ENCODE data around the gene NCKIPSD.

Gene NCKIPSD

DNA sequence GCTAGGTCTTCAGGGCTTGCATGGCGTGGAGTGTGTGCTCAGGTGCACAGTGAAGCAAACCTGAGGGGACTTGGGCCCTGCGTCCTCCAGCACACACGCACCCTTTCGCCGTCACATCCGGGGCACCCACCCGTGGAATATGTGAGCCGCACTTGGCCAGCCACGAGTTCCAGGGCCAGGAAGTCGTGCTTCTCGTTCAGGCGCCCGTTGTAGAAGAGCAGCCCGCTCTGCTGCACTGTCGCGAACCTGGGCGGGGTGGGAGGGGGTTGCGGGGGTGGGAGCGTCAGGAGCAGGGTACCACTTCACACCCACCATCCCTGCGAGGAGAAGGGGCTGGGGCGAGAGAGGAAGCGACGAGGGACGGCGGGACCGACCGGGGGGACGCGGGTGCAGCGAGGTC, 30.1 kb downstream of the NCKIPSD start:
- TF ChIP-seq, protein P1, sequence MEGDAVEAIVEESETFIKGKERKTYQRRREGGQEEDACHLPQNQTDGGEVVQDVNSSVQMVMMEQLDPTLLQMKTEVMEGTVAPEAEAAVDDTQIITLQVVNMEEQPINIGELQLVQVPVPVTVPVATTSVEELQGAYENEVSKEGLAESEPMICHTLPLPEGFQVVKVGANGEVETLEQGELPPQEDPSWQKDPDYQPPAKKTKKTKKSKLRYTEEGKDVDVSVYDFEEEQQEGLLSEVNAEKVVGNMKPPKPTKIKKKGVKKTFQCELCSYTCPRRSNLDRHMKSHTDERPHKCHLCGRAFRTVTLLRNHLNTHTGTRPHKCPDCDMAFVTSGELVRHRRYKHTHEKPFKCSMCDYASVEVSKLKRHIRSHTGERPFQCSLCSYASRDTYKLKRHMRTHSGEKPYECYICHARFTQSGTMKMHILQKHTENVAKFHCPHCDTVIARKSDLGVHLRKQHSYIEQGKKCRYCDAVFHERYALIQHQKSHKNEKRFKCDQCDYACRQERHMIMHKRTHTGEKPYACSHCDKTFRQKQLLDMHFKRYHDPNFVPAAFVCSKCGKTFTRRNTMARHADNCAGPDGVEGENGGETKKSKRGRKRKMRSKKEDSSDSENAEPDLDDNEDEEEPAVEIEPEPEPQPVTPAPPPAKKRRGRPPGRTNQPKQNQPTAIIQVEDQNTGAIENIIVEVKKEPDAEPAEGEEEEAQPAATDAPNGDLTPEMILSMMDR (IDR thresholded peaks at IDR 0.05; ENCODE audit: control insufficient read depth, extremely low read depth, insufficient read depth), result no peak
- H3K4me3 ChIP-seq (ENCODE audit: low read depth, low read length), result no peak overlapping the region
- DNase-seq (ENCODE audit: low read depth), result no peak

DNA sequence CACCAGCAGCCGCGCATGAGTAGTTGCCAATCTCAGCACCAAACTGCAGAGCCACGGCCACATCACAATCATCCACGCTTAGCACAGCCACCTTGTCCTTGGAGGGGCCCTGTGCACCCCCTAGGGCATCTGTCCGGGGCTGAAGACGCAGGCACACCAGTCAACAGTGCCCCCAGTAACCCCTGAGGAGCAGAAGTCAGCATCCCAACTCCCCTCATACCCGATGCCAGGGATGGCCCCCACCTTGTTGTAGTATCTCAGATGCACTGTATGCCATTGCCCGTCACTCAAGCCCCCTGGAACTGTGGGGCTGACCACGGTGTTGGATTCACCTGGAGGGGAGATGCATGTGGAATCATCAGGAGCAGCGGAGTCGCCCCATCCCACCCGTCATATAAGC, 30.7 kb downstream of the NCKIPSD start:
- no peak overlapping the region for H3K4me3 ChIP-seq (ENCODE audit: low read depth, low read length)
- no peak for DNase-seq (ENCODE audit: low read depth)
- TF ChIP-seq, protein P1 (IDR thresholded peaks at IDR 0.05; ENCODE audit: control insufficient read depth, extremely low read depth, insufficient read depth), result no peak

DNA sequence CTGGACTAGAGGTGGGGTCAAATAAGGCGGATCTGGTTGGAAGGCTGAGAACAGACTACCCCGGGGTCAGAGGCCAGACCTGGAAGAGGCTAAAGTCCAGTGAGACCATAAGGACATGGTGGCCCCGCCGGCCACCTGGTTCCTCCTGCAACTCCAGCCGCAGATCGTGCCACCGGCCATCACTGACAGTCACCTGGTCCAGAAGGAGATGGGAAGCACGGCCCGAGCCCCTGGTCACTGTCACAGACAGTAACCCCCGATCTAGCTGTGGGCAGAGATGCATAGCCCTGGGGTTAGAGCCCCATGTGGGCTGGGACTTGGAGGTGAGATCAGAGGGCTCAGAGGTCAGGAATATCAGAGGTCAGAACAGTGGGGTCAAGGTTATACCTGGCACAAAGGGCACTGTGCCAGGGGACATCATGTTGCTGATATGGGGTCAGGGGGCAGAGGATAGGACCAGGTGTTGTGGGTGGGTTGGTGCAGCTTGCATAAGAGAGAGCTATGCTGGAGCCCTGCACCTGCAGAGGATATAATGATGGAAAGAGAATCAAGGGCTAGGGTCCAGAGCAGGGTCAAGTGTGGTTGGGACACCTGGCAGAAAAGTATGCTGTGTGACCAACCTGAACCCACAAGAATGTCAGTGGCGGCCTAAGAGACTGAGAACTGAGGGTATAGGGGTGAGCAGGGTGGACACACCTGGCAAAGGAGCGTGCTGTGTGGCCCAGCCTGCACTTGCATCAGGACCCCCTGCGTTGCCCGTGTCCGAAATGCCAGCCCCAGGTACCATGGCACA, 32.6 kb downstream of the NCKIPSD start:
- H3K4me3 ChIP-seq (ENCODE audit: low read depth, low read length), result no peak overlapping the region
- DNase-seq (ENCODE audit: low read depth), result no peak
- TF ChIP-seq, protein P1 (IDR thresholded peaks at IDR 0.05; ENCODE audit: control insufficient read depth, extremely low read depth, insufficient read depth), result no peak

DNA sequence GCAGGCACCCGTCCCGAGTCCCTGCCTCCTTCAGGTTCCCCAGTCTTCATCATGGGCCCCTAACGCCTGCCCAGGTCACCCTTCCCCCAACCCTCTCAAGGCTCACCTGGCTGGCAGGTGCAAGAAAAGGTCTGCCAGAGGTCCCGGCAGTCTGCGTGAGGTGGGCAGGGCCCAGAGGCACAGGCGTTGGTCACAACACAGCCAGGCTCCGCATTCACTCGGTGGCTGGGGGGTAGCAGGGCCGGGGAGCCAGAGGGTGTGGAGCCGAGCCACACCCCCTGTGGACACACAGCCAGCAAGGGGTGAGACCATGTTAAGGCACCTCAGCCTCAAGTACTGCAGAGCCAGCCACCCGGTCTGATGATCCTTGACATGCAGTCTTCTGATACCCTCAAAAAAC, 33.9 kb downstream of the NCKIPSD start:
- DNase-seq (ENCODE audit: low read depth), result no peak
- TF ChIP-seq, protein P1 (IDR thresholded peaks at IDR 0.05; ENCODE audit: control insufficient read depth, extremely low read depth, insufficient read depth), result no peak
- no peak overlapping the region for H3K4me3 ChIP-seq (ENCODE audit: low read depth, low read length)

DNA sequence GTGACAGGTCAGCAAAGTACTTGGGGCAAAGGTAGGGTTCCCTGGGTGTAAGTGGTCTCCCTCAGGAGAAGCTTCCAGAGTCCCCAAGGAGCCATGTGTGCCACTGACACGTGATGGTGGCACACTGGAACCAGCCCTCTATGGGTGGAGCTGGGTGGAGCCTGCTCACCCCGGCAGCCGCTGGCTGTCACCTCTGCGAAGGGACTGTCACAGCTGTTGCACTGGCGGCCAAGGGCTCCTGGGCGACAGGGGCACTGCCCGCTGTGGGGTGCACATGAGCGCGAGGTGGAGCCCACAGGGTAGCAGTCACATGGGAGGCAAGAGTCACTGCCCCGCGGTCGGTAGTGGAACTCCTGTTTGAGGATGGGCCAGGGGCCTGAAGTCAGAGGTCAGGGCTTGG, 35.0 kb downstream of the NCKIPSD start:
- DNase-seq (ENCODE audit: low read depth), result no peak
- no peak overlapping the region for H3K4me3 ChIP-seq (ENCODE audit: low read depth, low read length)
- TF ChIP-seq, protein P1 (IDR thresholded peaks at IDR 0.05; ENCODE audit: control insufficient read depth, extremely low read depth, insufficient read depth), result no peak

DNA sequence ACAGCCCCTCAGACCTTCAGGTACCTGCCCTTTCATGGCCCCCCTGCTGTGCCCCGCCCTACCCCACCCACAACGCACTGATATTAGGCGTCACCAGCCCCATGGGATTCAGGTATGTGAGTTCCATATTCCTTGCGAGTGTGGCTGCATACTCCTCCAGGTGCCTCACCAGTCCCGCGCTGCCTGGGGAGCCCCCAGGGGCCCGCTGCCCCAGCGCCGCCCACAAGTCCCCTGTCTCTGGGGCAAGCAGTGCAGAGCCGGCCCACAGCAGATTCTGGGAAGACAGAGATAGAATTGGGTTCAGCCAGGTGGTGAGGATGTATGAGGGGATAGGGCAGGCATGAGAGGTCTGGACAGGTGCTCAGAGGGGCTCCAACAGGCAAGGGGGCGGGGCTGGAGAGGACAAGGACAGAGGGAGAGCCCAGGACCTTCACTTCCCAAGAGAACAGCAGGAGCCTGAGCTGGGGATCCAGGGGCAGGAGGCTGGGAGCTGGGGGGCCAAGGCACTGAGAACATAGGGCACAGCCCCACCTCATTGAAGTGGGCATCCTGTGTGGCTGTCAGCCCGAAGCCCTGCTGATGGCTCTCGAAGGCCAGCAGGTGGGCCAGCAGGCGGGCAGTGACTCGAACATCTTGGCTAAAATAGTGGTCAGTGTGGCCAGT, 37.4 kb downstream of the NCKIPSD start:
- TF ChIP-seq, protein P1 (IDR thresholded peaks at IDR 0.05; ENCODE audit: control insufficient read depth, extremely low read depth, insufficient read depth), result no peak
- DNase-seq (ENCODE audit: low read depth), result no peak
- no peak overlapping the region for H3K4me3 ChIP-seq (ENCODE audit: low read depth, low read length)
